VCaP (cell line): Measurements from ENCODE around the gene POLR3A.
"Not testable (repeated sequence)": the region's sequence is repeated elsewhere in the genome, so short reads cannot be mapped to it uniquely, and the experiment has no call there.

Experiments used
- H3K27ac ChIP-seq: fragments of 450-650 bp; 2 replicates; pipeline ENCODE4 v1.5.1; 2017
- TF ChIP-seq, protein P1 (sequence below): fragments of 450-650 bp; conservative IDR thresholded peaks from 2 replicates; pipeline ENCODE4 v1.5.1; 2017; ENCODE audit warnings: mild to moderate bottlenecking, moderate library complexity

Gene POLR3A

GRCh38 chr10:78069151-78069550 lies 39.8 kb upstream of the POLR3A start:
- TF ChIP-seq, protein P1, sequence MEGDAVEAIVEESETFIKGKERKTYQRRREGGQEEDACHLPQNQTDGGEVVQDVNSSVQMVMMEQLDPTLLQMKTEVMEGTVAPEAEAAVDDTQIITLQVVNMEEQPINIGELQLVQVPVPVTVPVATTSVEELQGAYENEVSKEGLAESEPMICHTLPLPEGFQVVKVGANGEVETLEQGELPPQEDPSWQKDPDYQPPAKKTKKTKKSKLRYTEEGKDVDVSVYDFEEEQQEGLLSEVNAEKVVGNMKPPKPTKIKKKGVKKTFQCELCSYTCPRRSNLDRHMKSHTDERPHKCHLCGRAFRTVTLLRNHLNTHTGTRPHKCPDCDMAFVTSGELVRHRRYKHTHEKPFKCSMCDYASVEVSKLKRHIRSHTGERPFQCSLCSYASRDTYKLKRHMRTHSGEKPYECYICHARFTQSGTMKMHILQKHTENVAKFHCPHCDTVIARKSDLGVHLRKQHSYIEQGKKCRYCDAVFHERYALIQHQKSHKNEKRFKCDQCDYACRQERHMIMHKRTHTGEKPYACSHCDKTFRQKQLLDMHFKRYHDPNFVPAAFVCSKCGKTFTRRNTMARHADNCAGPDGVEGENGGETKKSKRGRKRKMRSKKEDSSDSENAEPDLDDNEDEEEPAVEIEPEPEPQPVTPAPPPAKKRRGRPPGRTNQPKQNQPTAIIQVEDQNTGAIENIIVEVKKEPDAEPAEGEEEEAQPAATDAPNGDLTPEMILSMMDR: no peak

DNA sequence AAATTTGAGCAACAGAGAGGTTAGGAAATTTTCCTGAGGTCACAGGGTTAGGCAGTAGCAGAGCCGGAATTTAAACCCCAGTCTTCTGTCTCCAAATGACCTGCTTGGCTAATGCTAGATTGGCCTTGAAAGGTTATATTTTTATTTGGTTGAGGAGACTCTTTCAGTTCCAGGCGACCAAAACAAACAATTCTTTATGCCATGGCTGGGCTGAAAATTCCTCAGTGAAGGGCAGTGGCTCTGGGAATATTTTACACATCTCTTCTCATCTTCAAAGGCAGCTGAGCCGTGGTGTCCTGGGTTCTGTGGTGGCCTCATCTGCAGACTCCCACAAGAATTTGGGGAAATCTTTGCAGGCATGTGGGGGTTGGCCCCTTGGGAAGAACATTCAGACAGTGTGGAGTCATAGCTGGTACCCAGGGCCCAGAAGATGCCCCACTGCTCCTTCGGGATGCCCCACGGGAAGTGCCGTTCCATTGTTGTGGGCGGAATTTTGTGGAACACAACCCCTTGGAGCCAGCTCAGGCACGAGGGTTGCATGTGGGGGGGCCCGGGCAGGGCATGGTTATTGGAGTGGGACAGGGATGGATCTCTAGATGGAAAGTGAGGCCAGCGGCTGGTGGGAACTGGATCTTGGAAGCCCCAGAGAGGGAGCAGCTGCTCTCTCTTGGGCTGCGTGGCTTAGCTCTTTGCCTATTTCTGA lies 37.6 kb upstream of the POLR3A start:
- TF ChIP-seq, protein P1: no peak
- H3K27ac ChIP-seq: no peak overlapping the region

More at GRCh38 chr10:78069151-78069550, 39.8 kb upstream of the POLR3A start:
- no peak overlapping the region for H3K27ac ChIP-seq

DNA sequence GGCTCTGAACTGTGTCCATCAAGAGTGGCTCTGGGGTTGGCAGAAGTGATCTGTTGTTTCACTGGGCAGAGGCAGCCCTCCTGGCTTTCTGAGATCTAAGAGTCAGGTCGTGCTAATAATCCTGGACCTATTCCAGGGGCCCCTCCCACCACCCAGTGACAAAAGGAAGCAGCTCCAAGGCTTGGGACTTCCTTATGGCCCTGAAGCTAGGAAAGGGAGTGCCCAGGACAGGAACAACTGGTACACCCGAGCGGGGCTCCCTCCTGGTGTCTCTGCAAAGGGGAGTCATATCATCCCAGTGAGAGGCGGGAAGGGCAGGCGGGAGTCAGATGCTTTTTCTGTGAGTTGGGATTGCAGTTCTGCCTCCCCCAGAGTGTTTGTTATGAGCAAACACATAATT lies 36.7 kb upstream of the POLR3A start:
- peak overlapping the region; percentile 26 for H3K27ac ChIP-seq
- TF ChIP-seq, protein P1: no peak

- peak overlapping the region; percentile 26 for H3K27ac ChIP-seq
- TF ChIP-seq, protein P1: no peak
Observed at GRCh38 chr10:78065611-78066010, 36.3 kb upstream of the POLR3A start.

GRCh38 chr10:78064919-78065318 lies 35.6 kb upstream of the POLR3A start:
- not testable (repeated sequence) for H3K27ac ChIP-seq

- TF ChIP-seq, protein P1: no peak
- no peak overlapping the region for H3K27ac ChIP-seq
Observed at GRCh38 chr10:78063236-78063635, 33.9 kb upstream of the POLR3A start.

DNA sequence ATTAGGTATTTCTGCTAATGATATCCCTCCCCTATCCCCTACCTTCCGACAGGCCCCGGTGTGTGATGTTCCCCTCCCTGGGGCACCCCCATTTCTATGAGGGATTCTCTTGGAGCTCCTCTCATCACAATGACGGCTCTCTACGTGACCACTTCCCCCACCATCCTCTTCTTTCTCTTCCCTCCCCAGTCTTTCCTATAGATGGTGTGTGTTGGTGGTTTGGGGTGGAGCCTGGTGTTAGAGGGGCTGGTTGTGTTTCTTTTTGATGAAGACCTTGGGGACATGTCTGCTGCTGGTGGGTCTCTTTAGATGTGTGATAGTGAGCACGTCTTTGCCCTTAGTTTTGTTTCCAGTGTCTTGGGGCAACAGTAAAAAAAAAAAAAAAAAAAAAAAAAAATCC lies 33.0 kb upstream of the POLR3A start:
- TF ChIP-seq, protein P1: no peak
- H3K27ac ChIP-seq: no peak overlapping the region

DNA sequence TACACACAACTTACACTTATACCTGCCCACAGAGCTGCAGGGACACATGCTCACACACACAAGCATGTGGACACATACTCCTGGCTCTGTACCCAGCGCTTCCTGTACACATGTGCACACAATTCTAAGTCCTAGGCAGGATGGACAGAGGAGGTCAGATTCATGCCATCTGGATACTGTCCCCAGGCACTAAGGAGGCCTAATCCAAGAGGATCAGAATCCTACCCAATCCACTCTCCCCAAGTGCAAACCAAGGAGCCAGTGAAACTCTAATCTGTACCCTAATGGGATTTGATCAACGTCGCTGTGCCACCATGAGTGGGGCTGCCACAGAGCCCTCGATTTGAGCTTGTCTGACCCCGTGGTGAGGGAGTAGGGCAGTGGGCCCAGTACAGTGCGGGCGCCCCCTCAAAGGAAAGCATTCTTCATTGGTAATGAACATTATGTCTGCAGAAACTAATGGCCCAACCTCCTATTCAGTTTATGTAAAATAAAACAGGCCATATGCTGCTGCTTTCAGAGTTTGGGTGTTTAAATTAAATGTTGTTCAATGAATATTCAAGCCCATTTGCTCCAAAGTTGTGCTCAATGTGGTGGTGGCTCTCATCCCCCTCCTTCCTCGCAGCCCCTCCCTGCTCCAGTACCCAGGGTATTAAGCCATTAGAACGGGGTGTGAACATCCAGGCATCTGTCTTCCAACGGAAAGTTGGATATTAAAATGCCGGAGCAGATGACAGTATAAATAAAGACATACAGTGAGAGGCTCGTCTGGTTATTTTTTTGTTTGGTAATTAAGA lies 30.8 kb upstream of the POLR3A start:
- TF ChIP-seq, protein P1: no peak
- no peak overlapping the region for H3K27ac ChIP-seq
